Measurements from ENCODE around the gene LRRC36.

DNA sequence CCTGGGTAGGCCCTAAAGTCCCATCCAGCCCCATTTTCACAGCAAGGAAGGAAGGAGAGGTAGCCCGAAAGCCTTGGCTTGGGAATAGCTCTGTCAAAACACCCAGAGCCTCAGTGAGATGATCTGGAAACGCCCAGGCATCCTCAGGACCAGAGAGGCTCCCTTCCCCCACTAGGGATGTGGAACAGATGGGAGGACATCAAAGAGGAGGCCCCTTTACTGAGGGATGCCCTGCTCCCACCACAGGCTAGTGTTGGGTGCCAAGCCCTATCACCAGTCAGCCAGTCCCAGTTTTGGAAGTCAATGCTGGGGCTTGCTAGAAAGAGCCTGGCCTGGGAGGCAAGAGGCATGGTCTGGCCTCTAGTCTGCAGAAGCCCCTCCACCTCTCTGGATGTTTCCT lies 62.0 kb downstream of the LRRC36 start:
- TF ChIP-seq, protein P1, sequence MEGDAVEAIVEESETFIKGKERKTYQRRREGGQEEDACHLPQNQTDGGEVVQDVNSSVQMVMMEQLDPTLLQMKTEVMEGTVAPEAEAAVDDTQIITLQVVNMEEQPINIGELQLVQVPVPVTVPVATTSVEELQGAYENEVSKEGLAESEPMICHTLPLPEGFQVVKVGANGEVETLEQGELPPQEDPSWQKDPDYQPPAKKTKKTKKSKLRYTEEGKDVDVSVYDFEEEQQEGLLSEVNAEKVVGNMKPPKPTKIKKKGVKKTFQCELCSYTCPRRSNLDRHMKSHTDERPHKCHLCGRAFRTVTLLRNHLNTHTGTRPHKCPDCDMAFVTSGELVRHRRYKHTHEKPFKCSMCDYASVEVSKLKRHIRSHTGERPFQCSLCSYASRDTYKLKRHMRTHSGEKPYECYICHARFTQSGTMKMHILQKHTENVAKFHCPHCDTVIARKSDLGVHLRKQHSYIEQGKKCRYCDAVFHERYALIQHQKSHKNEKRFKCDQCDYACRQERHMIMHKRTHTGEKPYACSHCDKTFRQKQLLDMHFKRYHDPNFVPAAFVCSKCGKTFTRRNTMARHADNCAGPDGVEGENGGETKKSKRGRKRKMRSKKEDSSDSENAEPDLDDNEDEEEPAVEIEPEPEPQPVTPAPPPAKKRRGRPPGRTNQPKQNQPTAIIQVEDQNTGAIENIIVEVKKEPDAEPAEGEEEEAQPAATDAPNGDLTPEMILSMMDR (IDR thresholded peaks at IDR 0.05), result no peak
- TF ChIP-seq POLR2AphosphoS5 (IDR thresholded peaks at IDR 0.05) (no peak), POLR2A (IDR thresholded peaks at IDR 0.05) (no peak), EP300 (IDR thresholded peaks at IDR 0.05) (no peak)
